Peyer's patch (tissue), 4 donors: Measurements from ENCODE around the gene C1QL1.

Experiments
- CTCF ChIP-seq, 6 experiments: fragments of 450-650 bp in 4 of 6; fragments of 200-600 bp in 2 of 6; sonication (generic) in 1 of 6; IDR thresholded peaks; one replicate each; pipeline ENCODE4 v1.5.1; 2017 to 2019; ENCODE audit warnings: antibody characterized with exemption in 6 of 6, mild to moderate bottlenecking in 3 of 6, moderate library complexity in 1 of 6
- POLR2A ChIP-seq, 2 donors: fragments of 450-650 bp; IDR thresholded peaks; one replicate each; pipeline ENCODE4 v1.5.1; 2017; ENCODE audit warnings: antibody characterized with exemption in 2 of 2, mild to moderate bottlenecking in 2 of 2, moderate library complexity in 2 of 2

- no peak for TF ChIP-seq CTCF (IDR thresholded peaks at IDR 0.05)
- no peak for TF ChIP-seq POLR2A (IDR thresholded peaks at IDR 0.05)
Measured at GRCh38 chr17:44919411-44919810, 48.7 kb downstream of the C1QL1 start.
